ENCODE measurements around the gene GAL3ST2. TPM values are rescaled to one million over a fixed set of nuclear protein-coding genes. Genes with fewer than 3 reads are reported as not detected.

GAL3ST2 gene
- total and polyA plus RNA-seq, 2 of the 8 experiments (the other 6 are each of a cell fraction or from before 2014, with no cell fraction given): not detected

DNA sequence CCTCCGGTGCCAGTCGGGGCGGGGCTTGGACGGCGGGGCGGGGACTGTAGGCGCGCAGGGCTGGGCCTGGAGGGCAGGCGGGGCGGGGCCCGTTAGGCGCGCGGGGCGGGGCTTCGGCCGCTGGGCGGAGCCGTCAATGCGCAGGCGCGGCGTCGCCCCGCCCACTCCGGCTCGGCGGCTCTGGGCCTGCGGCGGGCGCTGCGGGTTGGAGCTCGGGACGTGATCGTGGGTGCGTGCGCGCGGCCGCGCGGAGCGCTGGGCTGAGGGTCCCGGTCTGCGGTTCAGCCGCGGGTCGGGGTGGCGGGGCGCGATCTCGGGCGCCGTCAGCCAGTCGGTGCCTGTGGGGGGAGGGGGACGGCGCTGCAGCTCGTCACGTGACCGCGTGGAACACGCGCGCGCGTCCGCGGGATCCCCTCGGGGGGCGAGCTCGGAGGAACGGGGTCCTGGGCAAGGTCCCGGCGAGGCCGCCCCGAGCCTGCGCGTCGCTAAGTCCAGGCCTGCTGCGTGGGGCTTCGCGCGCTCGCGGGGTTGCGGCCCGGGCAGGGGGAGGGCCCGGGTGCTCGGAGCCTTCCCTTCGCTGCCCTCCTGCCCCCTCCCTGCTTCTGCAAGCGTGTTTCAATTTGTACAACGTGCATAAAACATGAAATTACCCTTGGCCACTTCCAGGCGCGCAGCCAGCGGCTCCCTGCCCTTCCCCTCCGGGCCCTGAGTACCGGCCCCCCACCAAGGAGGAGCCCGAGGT is 42.0 kb upstream of the GAL3ST2 start, which contains the start of gene D2HGDH (continued):
- TF ChIP-seq CREB1 (IDR thresholded peaks at IDR 0.05) (0 out of 2 replicates have a peak, but pooled peaks have one; percentile 0), MAFK (IDR thresholded peaks at IDR 0.05; ENCODE audit: low read depth, low read length) (no peak), BACH1 (IDR thresholded peaks at IDR 0.05; ENCODE audit: low read length) (peak; percentile 87; the same call in 1 of the 2 replicates), NRF1 (IDR thresholded peaks at IDR 0.05; ENCODE audit: low read depth, low read length) (peak; percentile 67), KDM4A (IDR thresholded peaks at IDR 0.05; ENCODE audit: low read depth, low read length, severe bottlenecking) (peak; percentile 74), HDAC2 (IDR thresholded peaks at IDR 0.05; ENCODE audit: borderline replicate concordance in 1 of 2, low read depth in 2 of 2, low read length in 2 of 2) (peak; percentile 82 to 96; a peak in 3 of 4 replicates)
- TF ChIP-seq, protein P1, sequence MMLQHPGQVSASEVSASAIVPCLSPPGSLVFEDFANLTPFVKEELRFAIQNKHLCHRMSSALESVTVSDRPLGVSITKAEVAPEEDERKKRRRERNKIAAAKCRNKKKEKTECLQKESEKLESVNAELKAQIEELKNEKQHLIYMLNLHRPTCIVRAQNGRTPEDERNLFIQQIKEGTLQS (IDR thresholded peaks at IDR 0.05; ENCODE audit: insufficient read depth, low read depth, low read length): peak; percentile 19; the same call in 1 of the 2 replicates
- TF ChIP-seq, protein P2, sequence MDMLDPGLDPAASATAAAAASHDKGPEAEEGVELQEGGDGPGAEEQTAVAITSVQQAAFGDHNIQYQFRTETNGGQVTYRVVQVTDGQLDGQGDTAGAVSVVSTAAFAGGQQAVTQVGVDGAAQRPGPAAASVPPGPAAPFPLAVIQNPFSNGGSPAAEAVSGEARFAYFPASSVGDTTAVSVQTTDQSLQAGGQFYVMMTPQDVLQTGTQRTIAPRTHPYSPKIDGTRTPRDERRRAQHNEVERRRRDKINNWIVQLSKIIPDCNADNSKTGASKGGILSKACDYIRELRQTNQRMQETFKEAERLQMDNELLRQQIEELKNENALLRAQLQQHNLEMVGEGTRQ (IDR thresholded peaks at IDR 0.05; ENCODE audit: low read length): peak; percentile 75

Data from H1 (cell line).